HG03280 (cell line): ENCODE results near the gene SUMF2.
A peak's percentile ranks its signal among the peaks of the same experiment; 100 is the strongest.
"Not testable (repeated sequence)": the region's sequence is repeated elsewhere in the genome, so short reads cannot be mapped to it uniquely, and the experiment has no call there.

Source experiments
- ATAC-seq: cut with Tn5 transposase; IDR thresholded peaks from one replicate; pipeline ENCODE4 v1.9.1; 2021; ENCODE audit warnings: mild to moderate bottlenecking, moderate library complexity; ENCODE audit not compliant: unreplicated experiment

SUMF2 gene

DNA sequence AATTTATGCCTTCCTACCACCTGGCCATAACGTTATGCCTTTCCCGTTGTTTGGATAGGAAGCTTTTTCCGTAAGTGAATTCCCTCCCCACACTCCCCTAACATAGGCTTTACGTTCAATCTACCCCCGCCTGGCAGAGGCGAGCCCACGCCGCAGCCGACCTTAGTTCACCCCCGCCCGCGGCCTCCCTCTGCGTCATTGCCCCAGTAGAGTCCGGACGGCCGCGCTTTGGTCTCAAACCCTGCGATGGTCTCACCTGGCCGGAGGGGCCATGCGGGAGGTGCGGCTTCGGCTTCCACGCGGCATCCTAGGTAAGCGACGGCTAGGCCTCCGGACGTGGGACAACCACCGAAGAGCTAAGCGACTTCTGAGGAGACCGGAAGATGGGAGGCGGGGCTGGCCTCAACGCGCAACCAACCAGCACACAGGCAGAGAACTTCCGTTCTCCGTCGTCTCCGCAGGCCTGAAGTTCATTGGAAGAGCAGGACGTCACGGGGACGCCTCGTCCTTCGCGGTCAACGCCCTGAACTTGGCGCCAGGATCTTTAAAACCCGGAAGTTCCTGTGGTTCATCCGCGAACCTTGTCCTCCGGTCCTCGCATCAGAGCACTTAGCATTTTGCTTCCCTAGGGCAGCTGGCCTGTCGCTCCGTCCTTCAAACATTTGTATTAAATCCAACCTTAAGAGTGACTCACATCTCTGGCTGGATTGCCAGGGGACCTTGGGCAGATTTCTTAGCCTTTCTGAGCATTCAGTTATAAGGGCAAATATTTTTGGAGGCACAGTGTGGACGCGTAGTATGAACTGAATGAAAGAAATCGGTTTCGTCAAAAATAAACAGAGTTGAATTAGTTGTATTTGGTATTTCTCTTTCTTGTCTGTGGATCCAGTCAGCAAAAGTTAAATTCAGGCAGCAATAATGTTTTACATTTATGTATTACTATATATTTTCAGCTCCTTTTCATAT lies 42.3 kb downstream of the SUMF2 start, which contains the start of gene CHCHD2:
TSS of gene CHCHD2 (minus strand) at position 369 of the 966 bp plus-strand sequence. CDS start at position 306, 63 bp downstream.
- ATAC-seq: peak; percentile 100

DNA sequence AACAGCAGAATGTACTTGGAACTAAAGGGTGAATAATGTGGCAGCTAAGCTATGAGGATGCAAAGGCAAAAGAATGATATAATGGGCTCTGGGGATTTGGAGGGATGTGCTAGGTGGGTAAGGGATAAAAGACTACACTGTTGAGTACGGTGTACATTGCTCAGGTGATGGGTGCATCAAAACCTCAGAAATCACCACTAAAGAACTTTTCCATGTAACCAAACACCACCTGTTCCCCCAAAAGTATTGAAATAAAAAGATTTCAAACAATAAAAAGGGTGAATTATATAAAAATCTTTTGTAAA lies 43.8 kb downstream of the SUMF2 start:
- no peak for ATAC-seq

DNA sequence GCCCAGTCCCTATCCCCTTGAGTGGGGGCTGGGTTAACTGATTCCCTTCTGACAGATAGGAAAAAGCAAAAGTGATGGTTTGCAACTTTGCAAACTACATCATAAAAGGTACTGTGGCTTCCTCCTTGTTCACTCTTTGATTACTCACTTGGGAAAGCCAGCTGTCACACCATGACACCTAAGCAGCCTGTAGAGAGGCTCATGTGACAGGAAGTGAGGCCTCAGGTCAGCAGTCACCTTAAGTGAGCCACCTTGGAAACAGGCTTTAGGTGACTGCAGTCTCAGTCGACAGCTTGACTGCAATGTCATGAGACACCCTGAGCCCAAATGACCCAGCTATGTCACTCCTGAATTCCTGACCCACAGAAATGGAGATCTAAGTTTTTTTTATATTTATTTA lies 46.5 kb downstream of the SUMF2 start:
- ATAC-seq: no peak

DNA sequence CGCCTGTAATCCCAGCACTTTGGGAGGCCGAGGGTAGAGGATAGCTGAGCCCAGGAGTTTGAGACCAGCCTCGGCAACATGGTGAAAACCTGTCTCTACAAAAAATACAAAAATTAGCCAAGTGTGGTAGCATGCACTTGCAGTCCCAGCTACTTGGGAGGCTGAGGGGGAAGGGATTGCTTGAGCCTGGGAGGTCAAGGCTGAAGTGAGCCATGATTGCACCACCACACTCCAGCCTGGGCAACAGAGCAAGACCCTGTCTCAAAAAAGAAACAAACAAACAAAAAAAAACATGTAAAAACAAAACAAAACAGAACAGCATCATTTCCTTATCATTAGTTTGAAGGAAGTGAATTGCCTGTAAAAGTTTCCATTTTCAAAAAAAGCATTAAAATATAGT lies 48.2 kb downstream of the SUMF2 start:
- not testable (repeated sequence) for ATAC-seq

DNA sequence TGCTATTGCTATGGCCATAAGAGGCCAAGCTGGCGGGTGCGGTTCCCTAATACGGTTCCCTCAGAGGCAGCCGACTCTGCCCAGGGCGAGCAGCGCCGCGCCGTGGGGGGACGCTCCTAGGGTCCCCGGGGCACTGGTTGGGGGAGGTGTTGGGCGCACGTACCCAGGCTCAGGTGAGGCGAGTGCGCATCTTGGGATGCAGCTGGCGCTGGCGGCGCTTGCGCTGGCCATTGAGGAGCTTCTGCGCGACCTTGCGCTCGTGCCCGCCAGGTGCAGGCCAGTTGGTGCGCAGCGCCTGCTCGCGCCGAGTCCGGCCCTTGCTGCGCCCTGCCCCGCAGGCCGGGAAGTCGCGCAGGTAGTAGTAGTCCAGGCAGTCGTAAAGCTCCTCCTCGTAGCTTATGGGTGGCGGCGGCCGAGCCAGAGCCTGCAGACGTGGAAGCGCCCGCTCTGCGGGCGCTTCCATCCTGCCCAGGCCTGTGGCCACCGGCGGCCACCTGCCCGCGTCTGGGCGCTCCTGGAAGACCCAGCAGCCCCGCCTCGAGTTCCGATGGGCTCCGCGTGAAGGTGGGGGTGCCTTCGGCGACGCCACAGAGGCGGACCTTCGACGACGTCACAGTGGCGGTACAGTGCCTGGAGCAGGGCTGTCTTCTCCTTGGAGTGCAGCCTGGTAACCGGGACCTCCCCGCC lies 51.9 kb downstream of the SUMF2 start, which contains the start of gene NUPR2:
TSS of gene NUPR2 (minus strand) at position 566 of the 687 bp plus-strand sequence. CDS start at position 463, 103 bp downstream.
- ATAC-seq: no peak

DNA sequence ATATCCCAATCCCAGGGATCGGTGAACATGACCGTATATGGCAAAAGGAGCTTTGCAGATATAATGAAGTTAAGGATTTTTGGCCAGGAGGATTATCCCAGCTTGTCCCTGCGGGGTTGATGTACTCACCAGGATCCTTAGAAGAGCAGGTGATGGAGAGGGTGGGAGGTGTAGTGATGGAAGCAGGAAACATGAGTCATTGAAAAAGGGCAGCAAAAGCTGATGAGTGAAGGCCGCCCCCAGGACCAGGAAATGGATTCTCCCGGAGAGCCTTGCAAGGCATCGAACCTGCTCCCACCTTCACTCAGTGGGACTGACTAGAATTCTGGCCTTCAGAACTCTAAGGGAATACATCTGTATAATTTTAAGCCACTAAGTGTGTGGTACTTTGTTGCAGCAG lies 57.4 kb downstream of the SUMF2 start:
- ATAC-seq: no peak

DNA sequence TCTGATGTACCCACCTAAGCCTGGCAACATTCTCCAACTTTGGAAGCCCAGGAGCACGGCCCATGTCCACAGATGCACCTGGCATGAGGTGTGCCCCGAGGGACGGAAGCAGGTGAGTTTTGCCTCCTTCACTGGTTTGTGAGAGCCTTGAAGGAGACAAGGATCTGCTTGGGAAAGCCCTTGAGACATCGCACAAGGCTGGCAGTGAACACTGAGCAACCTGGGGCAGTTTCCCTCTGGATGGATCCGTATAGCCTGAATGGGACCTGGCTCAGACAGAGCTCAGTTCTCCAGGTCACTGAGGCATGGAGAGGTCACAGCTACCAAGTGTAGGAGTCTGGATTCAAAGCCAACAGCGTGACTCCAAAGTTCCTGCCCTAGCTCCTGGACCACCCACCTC lies 60.9 kb downstream of the SUMF2 start:
- no peak for ATAC-seq

DNA sequence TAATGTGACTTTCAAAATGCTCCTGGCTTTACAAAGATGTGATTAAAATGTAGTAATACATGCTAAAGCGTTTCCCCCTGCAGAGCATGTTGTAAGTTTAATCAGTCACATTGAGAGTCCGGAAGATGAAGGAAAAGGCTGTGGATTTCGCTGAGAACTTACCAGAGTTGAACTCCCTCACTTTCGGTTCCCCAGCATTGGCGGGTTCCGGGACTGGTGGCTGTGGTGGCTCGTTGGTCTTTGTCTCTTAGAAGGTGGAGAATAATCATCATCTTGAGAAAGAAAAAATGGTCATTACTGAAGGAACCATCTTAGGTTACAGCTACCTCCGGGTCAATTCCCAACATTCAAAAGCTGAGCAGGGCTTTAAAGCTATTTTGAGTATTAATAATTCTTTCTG lies 61.7 kb downstream of the SUMF2 start:
- no peak for ATAC-seq

DNA sequence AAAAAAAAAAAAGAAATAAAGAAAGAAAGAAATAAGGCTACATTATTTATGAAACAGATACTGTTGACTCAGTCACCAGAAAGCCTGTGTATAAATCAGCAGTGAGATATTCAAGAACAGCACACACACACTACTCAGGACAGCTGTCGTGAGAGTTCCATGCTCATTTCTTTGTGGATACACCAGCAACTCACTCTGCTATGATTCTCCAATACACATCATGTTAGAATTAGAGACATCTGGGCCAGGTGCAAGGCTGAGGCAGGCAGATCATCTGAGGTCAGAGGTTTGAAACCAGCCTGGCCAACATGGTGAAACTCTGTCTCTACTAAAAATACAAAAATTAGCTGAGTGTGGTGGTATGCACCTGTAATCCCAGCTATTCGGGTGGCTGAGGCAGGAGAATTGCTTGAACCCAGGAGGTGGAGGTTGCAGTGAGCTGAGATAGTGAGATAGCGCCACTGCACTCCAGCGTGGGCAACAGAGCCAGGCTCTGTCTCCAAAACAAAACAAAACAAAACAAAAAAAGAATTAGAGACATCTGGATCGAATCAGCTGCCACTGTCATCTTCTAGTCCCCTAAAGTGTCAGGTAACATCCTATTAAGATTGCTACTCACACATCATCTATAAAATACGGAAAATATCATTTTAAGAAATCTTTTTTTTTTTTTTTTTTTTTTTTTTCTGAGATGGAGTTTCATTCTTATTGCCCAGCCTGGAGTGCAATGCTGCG lies 63.3 kb downstream of the SUMF2 start:
- no peak for ATAC-seq
